Large intestine (tissue), 3 donors: Measurements from ENCODE around the gene EPAS1. TPM values are rescaled to one million over a fixed set of nuclear protein-coding genes. Genes with fewer than 3 reads are reported as not detected.
"Not testable (repeated sequence)": the region's sequence is repeated elsewhere in the genome, so short reads cannot be mapped to it uniquely, and the experiment has no call there.

Experiments
- DNase-seq, 2 donors: peaks; one replicate each; pipeline versions ENCODE4 v3.0.0 to v3.0.0-alpha.2; 2013
- H3K27ac ChIP-seq: one replicate; pipeline ENCODE4 v1.5.1; 2013; ENCODE audit warnings: low read length
- H3K27me3 ChIP-seq: 2 replicates; pipeline ENCODE4 v1.6.1; 2013; ENCODE audit warnings: low read length; ENCODE audit not compliant: control insufficient read depth, insufficient read depth
- H3K36me3 ChIP-seq: 2 replicates; pipeline ENCODE4 v1.6.1; 2013; ENCODE audit warnings: low read length; ENCODE audit not compliant: control insufficient read depth, insufficient read depth
- H3K4me1 ChIP-seq: one replicate; pipeline ENCODE4 v1.6.1; 2013; ENCODE audit warnings: low read length; ENCODE audit not compliant: control insufficient read depth, insufficient read depth
- H3K4me3 ChIP-seq: one replicate; pipeline ENCODE4 v1.5.1; 2013; ENCODE audit warnings: low read length
- H3K9me3 ChIP-seq: one replicate; pipeline ENCODE4 v1.6.1; 2013; ENCODE audit warnings: mild to moderate bottlenecking, low read depth, low read length, moderate library complexity; ENCODE audit not compliant: control insufficient read depth
- WGBS: methylation state at CpG from one replicate; pipeline ENCODE4 v1.1.5; 2013; ENCODE audit warnings: low lambda C conversion rate; ENCODE audit not compliant: insufficient coverage; 5-methylcytosine and 5-hydroxymethylcytosine counted together
- polyA plus RNA-seq: library from polyadenylated mRNA; unstranded; fragments of 120-200 nt; gene quantifications from one replicate; pipeline ENCODE4 v1.2.1, GENCODE V29; 2013

Gene EPAS1
- polyA plus RNA-seq, 1 donor = 30.7 TPM

- H3K27me3 ChIP-seq = no peaks in the 10 kb centered on the region
- H3K4me3 ChIP-seq = no peak overlapping the region
- no peaks in the 10 kb centered on the region for H3K9me3 ChIP-seq
- DNase-seq = no peak
- no peaks in the 10 kb centered on the region for H3K4me1 ChIP-seq
- H3K27ac ChIP-seq = no peak overlapping the region
- WGBS = no CpG with 5 or more reads among the region's 3 CpGs
- H3K36me3 ChIP-seq = no peaks in the 10 kb centered on the region
Measured at GRCh38 chr2:46390036-46390435, 92.8 kb downstream of the EPAS1 start.

GRCh38 chr2:46390901-46391395, 93.7 kb downstream of the EPAS1 start:
- DNase-seq = no peak
- H3K27me3 ChIP-seq = no peaks in the 10 kb centered on the region
- no peaks in the 10 kb centered on the region for H3K36me3 ChIP-seq
- no peak overlapping the region for H3K4me3 ChIP-seq
- no peaks in the 10 kb centered on the region for H3K9me3 ChIP-seq
- H3K27ac ChIP-seq = no peak overlapping the region
- H3K4me1 ChIP-seq = no peaks in the 10 kb centered on the region
- WGBS = 100% methylated on average over 4 of the region's 7 CpGs

GRCh38 chr2:46392561-46393346, 95.5 kb downstream of the EPAS1 start:
- Histone ChIP-seq H3K27ac (no peak overlapping the region), H3K4me3 (no peak overlapping the region)
- WGBS = 100% methylated on average over 2 of the region's 12 CpGs

GRCh38 chr2:46393347-46393820, 96.2 kb downstream of the EPAS1 start:
- WGBS = no CpG with 5 or more reads among the region's 12 CpGs
- DNase-seq = no peak
- Histone ChIP-seq H3K27me3 (peaks cover 3% of the 10 kb centered on the region), H3K36me3 (no peaks in the 10 kb centered on the region), H3K4me1 (no peaks in the 10 kb centered on the region), H3K27ac (no peak overlapping the region), H3K4me3 (no peak overlapping the region), H3K9me3 (no peaks in the 10 kb centered on the region)

More at GRCh38 chr2:46392561-46393346, 95.5 kb downstream of the EPAS1 start:
- Histone ChIP-seq H3K36me3 (no peaks in the 10 kb centered on the region), H3K4me1 (no peaks in the 10 kb centered on the region), H3K9me3 (no peaks in the 10 kb centered on the region), H3K27me3 (peaks cover 3% of the 10 kb centered on the region)
- DNase-seq = no peak

GRCh38 chr2:46393865-46394264, 96.7 kb downstream of the EPAS1 start:
- Histone ChIP-seq H3K36me3 (no peaks in the 10 kb centered on the region), H3K27me3 (peaks cover 3% of the 10 kb centered on the region), H3K4me1 (no peaks in the 10 kb centered on the region), H3K27ac (no peak overlapping the region), H3K9me3 (no peaks in the 10 kb centered on the region), H3K4me3 (no peak overlapping the region)
- WGBS = no CpG with 5 or more reads among the region's 3 CpGs
- no peak for DNase-seq

GRCh38 chr2:46394649-46395510, 97.7 kb downstream of the EPAS1 start:
- no peaks in the 10 kb centered on the region for H3K9me3 ChIP-seq
- H3K4me1 ChIP-seq = no peaks in the 10 kb centered on the region
- WGBS = no CpG with 5 or more reads among the region's 9 CpGs

GRCh38 chr2:46395730-46396129, 98.5 kb downstream of the EPAS1 start:
- no CpG with 5 or more reads among the region's 1 CpG for WGBS

More at GRCh38 chr2:46394649-46395510, 97.7 kb downstream of the EPAS1 start:
- Histone ChIP-seq H3K27ac (no peak overlapping the region), H3K4me3 (no peak overlapping the region), H3K36me3 (no peaks in the 10 kb centered on the region), H3K27me3 (peaks cover 3% of the 10 kb centered on the region)
- DNase-seq = no peak

GRCh38 chr2:46400016-46400415, 102.8 kb downstream of the EPAS1 start:
- WGBS = no CpG with 5 or more reads among the region's 1 CpG
- H3K4me1 ChIP-seq = no peaks in the 10 kb centered on the region
- no peak for DNase-seq
- no peak overlapping the region for H3K4me3 ChIP-seq
- H3K36me3 ChIP-seq = no peaks in the 10 kb centered on the region
- H3K9me3 ChIP-seq = no peaks in the 10 kb centered on the region
- peaks cover 3% of the 10 kb centered on the region for H3K27me3 ChIP-seq
- H3K27ac ChIP-seq = no peak overlapping the region

More at GRCh38 chr2:46395730-46396129, 98.5 kb downstream of the EPAS1 start:
- H3K4me3 ChIP-seq, H3K27ac ChIP-seq, H3K27me3 ChIP-seq, H3K4me1 ChIP-seq, H3K36me3 ChIP-seq, DNase-seq, H3K9me3 ChIP-seq: not testable (repeated sequence)

- no peaks in the 10 kb centered on the region for H3K27me3 ChIP-seq
- H3K27ac ChIP-seq = no peak overlapping the region
- no CpG with 5 or more reads among the region's 6 CpGs for whole genome bisulfite sequencing
- no peak overlapping the region for H3K4me3 ChIP-seq
- H3K36me3 ChIP-seq = no peaks in the 10 kb centered on the region
- no peaks in the 10 kb centered on the region for H3K9me3 ChIP-seq
- H3K4me1 ChIP-seq = peaks cover 2% of the 10 kb centered on the region
- DNase-seq = no peak
Measured at GRCh38 chr2:46402874-46403273, 105.7 kb downstream of the EPAS1 start.

GRCh38 chr2:46404181-46404759, 107.1 kb downstream of the EPAS1 start:
- no peak overlapping the region for H3K4me3 ChIP-seq
- H3K27me3 ChIP-seq = no peaks in the 10 kb centered on the region
- no peaks in the 10 kb centered on the region for H3K36me3 ChIP-seq
- H3K4me1 ChIP-seq = peaks cover 13% of the 10 kb centered on the region
- no peak for DNase-seq
- H3K27ac ChIP-seq = no peak overlapping the region
- no peaks in the 10 kb centered on the region for H3K9me3 ChIP-seq
- WGBS = no CpG with 5 or more reads among the region's 8 CpGs
